Right cardiac atrium (tissue), 5 donors: Measurements from ENCODE around the gene C2orf15. TPM values are rescaled to one million over a fixed set of nuclear protein-coding genes. Genes with fewer than 3 reads are reported as not detected.

ENCODE experiments used
- ATAC-seq, 2 donors: fragments of 200-7000 bp; cut with Tn5 transposase; one replicate each; pipeline versions ENCODE4 v1.8.0 to v1.9.1; 2020; ENCODE audit warnings: moderate library complexity in 2 of 2, mild to moderate bottlenecking in 1 of 2
- DNase-seq, 3 donors: peaks; one replicate each; pipeline ENCODE4 v3.0.0-alpha.2; 2020
- H3K27ac ChIP-seq: one replicate; pipeline ENCODE4 v1.5.1; 2013; ENCODE audit warnings: mild to moderate bottlenecking, low read length, control low read depth, moderate library complexity
- H3K27me3 ChIP-seq: one replicate; pipeline ENCODE4 v1.6.1; 2013; ENCODE audit not compliant: control insufficient read depth, insufficient read depth
- H3K4me1 ChIP-seq: one replicate; pipeline ENCODE4 v1.6.1; 2013; ENCODE audit warnings: low read length; ENCODE audit not compliant: control insufficient read depth, insufficient read depth
- H3K4me3 ChIP-seq: one replicate; pipeline ENCODE4 v1.5.1; 2013; ENCODE audit warnings: low read length, control low read depth
- H3K9me3 ChIP-seq: one replicate; pipeline ENCODE4 v1.6.1; 2013; ENCODE audit warnings: low read length; ENCODE audit not compliant: control insufficient read depth
- WGBS: extraction: QIAGEN DNeasy Blood & Tissue Kit; methylation state at CpG from one replicate; pipeline ENCODE4 v1.1.7; 2013; 5-methylcytosine and 5-hydroxymethylcytosine counted together
- intact Hi-C, 4 donors: fragments of 100-400 bp; cut with DNase I; formaldehyde crosslinking; loops; one replicate each; pipeline versions ENCODE4 v1.11.0 to v1.14.0; 2022 to 2023
- polyA plus RNA-seq: library from polyadenylated mRNA; stranded (reverse); fragments of 200-250 nt; gene quantifications from one replicate; pipeline ENCODE4 v1.2.3, GENCODE V29; 2013
- total RNA-seq, 4 donors: library from RNA; stranded (reverse); fragmentation: NEBNext Ultra II Directional; extraction: Animal tissue kit (Norgen Biotek cat#: 25700); gene quantifications; one replicate each; pipeline ENCODE4 v1.2.1, GENCODE V29; 2021
- donor health status: healthy with polysubstance abuse.
- donor health status: DM: no; HTN: yes; CAD: no.
- donor health status: DM: no; HTN: no; CAD: no.
- donor health status: DM: no; HTN: yes; CAD: no; lungs with severe emphysema.
- donor health status: DM: yes; HTN: yes; CAD: no.

Gene C2orf15
- total and polyA plus RNA-seq, 5 donors = 0.18 to 0.43 (median 0.25) TPM; not detected in 2

DNA sequence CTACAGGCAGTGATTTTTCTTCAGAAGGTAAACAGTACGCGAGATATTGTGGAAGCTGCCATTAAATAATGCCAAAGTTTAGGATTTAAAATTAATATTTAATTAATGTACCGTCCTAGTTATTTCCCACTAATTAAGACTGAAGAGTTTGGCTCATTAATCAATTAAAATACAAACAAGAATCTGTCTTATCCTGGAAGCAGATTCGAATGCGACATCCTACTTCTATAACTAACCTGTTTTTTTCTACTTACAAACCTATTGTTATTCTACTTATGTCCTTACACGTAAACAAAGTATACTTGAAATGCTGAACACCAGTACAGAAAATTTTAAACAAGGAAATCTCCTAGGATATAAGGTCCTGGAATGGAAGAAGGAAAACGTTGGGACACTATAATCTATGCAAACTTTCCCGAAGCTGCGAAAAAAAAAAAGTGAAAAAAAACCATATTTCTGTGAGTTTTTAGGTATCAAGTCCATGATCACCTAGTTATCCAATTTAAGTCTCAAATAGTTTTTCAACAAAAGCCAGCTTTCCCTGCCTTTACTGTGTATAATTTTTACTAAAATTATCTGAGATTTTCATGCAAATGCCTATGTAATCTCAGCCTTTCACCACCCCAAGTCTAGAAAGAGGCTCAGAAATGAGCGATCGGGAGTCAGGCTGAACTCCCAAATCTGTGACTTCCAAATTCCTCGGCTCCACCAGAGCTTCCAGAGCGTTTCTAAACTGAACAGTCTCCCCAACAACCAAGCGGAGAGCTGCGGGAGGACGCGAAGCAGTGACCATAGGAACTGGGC, 1.2 kb upstream of the C2orf15 start:
- Histone ChIP-seq H3K4me1 (no peaks in the 10 kb centered on the region), H3K27ac (peak overlapping the region; percentile 21), H3K4me3 (peak overlapping the region; percentile 72), H3K27me3 (no peaks in the 10 kb centered on the region), H3K9me3 (no peaks in the 10 kb centered on the region)
- no peak for DNase-seq
- intact Hi-C loops = no loop called here
- ATAC-seq = no peak
- 26% methylated on average over 17 of the region's 17 CpGs for WGBS

DNA sequence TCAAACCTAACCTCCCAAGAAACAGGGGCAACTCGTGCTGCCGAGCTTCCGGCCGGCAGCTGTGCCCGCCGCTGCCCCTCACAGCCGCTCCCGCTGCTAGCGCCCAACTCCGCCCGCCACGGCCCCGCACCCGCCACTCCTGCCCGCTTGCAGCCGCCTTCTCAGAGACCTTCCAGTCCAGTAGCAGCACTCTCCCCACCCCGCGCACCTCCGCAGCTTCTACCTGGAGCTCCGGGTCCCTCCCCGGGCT, 722 bp upstream of the C2orf15 start:
- ATAC-seq (peak; percentile 69 to 73), DNase-seq (no peak)
- Histone ChIP-seq H3K27ac (peak overlapping the region; percentile 21), H3K27me3 (no peaks in the 10 kb centered on the region), H3K4me3 (peak overlapping the region; percentile 72), H3K4me1 (no peaks in the 10 kb centered on the region), H3K9me3 (no peaks in the 10 kb centered on the region)
- intact Hi-C loops = no loop called here
- under 1% methylated on average over 21 of the region's 21 CpGs for WGBS

DNA sequence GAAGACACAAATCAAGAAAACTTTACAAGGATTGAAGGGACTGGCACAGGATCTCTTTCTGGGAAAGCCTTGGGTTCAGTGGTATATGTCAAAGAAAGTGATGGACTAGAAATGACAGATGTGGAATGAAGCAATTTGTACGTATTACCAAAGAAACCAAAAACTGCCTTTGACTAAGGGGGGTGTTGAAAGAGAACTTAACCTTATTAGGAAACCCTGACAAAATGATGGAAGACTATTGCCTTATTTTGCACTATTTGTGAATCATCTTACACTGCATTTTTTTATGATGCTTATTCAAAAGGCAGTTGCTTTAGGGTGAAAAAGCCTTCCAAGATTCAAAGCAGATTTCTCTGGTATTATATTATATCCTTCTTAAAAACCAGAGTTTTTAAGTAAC, 9.2 kb downstream of the C2orf15 start:
- 78% methylated on average over 1 of the region's 1 CpG for WGBS

DNA sequence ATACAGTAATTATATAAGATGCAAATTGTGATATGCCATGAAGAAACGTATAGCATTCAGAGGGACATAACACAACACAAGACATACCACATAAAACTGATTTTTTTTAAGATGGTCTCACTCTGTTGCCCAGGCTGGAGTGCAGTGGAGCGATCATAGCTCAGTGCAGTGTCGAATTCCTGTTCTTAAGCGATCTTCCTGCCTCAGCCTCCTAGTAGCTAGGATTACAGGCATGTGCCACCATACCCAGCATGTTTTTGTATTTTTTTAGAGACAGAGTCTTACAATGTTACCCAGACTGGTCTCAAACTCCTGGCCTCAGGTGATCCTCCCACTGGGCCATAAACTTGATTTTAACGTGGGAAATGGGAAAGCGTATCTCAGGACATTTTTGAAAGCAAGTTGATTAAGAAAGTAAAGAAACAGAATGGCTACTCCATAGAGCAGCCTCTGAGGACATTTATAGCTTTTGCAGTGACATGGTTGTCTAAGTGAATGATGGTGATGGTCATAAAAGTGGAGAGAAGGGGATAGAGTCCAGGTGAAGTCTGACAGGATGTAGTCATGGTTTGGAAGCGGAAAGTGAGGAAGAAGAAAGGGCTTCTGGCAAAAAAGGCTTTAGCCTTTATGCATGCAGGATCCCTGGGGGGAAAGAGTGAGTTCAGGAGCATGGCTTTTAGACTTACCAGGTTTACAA, 10.8 kb downstream of the C2orf15 start:
- WGBS = 90% methylated on average over 7 of the region's 7 CpGs
- no peaks in the 10 kb centered on the region for H3K27me3 ChIP-seq
- H3K9me3 ChIP-seq = no peaks in the 10 kb centered on the region
- intact Hi-C loops = no loop called here
- H3K27ac ChIP-seq = no peak overlapping the region
- H3K4me1 ChIP-seq = peaks cover 4% of the 10 kb centered on the region
- H3K4me3 ChIP-seq = no peak overlapping the region
- no peak for ATAC-seq
- DNase-seq = no peak

More for the DNA sequence above, 9.2 kb downstream of the C2orf15 start:
- Histone ChIP-seq H3K4me1 (peaks cover 4% of the 10 kb centered on the region), H3K4me3 (no peak overlapping the region), H3K27ac (no peak overlapping the region), H3K9me3 (no peaks in the 10 kb centered on the region), H3K27me3 (no peaks in the 10 kb centered on the region)
- DNase-seq = no peak
- intact Hi-C loops = no loop called here
- no peak for ATAC-seq

DNA sequence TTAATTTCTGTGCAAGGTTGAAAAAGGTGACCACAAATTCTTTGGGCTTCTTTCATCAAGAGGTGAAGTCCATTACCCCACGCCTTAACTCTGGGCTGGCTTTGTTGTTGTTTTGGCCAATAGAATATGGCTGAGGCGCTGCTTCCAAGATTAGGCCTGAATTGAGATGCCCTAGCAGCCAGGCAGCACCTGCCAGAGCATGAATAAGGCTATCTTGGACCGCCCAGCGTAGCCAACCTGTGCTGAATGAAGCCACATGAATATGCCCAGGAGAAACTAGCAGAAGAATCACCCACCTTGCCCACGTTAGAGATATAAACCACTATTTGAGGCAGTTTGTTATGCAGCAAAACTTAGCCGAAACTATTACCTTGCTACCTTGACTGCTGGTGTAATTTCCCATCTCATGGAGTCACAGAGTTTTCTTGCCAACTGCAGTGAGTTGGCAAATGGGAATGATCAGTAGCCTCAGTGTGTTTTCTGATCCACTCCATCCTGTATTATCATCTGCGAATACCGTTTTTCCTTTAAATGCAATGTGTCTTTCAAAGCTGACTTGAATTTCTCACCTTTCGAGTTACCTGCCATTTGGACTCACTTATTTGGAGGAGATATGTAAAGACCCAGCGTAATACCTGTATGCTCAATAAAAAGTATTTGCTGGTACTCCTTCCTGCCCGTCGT, 12.6 kb downstream of the C2orf15 start:
- Histone ChIP-seq H3K9me3 (no peaks in the 10 kb centered on the region), H3K27me3 (no peaks in the 10 kb centered on the region), H3K27ac (peak overlapping the region; percentile 91), H3K4me1 (peaks cover 4% of the 10 kb centered on the region), H3K4me3 (peak overlapping the region; percentile 71)
- DNase-seq (no peak), ATAC-seq (no peak)
- intact Hi-C loops = no loop called here
- WGBS = 49% methylated on average over 12 of the region's 12 CpGs

DNA sequence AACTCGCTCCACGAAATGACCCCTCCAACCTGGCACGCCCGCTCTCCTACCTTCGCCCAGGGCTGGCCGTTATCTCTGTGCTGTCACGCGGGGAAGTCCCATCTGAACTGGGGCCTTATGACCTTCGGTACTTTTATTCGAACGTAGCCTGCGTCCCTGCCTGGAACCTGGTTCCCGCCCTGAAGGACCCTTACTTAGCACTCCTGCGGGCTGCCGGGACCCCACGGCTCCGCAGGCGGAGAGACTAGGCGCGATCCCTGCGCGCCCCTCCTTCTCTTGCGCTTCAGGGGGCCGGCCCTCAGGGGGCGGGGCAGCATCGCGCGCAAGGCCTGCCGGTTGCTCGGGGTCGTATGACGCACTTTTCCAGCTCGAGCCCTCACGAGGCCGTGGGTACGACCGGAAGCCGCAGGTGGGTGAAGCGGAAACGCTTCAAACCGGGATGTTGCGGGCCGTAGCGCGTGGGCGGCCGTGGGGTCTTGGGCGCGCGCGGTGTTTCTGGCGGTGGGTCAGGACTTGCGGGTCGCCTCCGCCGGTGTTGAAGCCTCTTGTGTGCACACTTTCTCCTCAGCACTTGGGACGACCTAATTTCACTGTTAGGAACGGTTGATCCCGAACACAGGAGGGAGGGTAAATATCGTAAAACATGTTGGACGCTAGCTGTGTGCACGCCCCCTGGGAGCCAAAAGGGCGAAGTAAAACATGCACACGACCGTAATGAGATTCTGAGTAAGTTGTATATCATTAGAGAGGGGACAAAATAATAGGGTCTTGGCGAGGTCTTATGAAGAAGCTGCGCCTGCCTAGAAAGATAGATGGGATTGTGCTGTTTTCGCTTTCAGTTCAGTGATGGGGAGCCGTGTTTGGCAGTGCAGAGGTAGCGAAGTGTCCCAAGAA, 13.4 kb downstream of the C2orf15 start, which contains the start of the genes LIPT1 and TSGA10:
TSS of gene LIPT1 (plus strand) at position 325 of the 894 bp plus-strand sequence. CDS start 6,991 bp downstream, outside the sequence.
TSS of gene TSGA10 (minus strand) at position 300 of the 894 bp plus-strand sequence. CDS start 45,503 bp downstream, outside the sequence.
- Histone ChIP-seq H3K27me3 (no peaks in the 10 kb centered on the region), H3K4me3 (peak within 1 kb of the TSS; percentile 71), H3K27ac (peak within 1 kb of the TSS; percentile 91), H3K4me1 (peaks cover 4% of the 10 kb centered on the region), H3K9me3 (no peaks in the 10 kb centered on the region)
- DNase-seq (peak; percentile 93 to 97 (median 96)), ATAC-seq (peak; percentile 99 to 100)
- intact Hi-C loops = no loop called here
- WGBS = under 1% methylated on average over 70 of the region's 70 CpGs

DNA sequence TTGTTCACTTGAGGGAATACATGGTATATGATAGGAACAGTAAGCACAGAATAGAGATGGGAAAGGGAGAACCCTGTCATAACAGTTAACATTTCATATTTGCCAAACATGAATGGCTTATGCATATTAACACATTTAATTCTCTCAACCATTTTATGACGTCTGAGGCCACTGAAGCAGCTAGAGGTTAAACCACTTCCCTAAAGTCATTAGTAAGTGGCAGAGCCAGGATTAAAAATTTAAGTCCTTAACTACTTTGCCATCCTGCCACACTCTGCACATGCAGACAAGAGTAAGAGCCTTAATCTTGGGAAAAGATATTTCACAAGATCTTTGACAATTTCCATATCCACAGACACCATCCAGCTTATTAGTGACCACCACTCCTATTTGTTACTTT, 15.4 kb downstream of the C2orf15 start:
- WGBS = 57% methylated on average over 1 of the region's 1 CpG
- peaks cover 4% of the 10 kb centered on the region for H3K4me1 ChIP-seq
- intact Hi-C loops = no loop called here

DNA sequence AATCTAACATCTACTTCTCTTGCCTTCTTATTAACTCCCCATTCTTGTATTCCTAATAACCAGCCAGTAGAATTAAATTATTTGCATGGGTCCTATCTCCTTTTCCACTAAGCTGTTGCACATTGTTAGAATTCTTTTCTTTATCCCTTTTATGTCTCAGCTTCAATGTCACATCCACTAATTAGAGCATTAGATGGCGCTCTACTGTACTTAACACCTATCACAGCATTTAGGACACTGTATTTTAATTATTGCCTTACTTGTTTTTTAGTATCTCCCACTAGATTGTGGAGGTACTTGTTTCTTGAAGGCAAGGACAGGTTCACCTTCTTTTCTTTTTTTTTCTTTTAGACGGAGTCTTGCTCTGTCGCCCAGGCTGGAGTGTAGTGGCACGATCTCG, 17.1 kb downstream of the C2orf15 start:
- intact Hi-C loops = no loop called here
- no peak overlapping the region for H3K27ac ChIP-seq
- 89% methylated on average over 5 of the region's 5 CpGs for WGBS
- no peak overlapping the region for H3K4me3 ChIP-seq
- peaks cover 4% of the 10 kb centered on the region for H3K4me1 ChIP-seq
- ATAC-seq (no peak), DNase-seq (no peak)
- no peaks in the 10 kb centered on the region for H3K9me3 ChIP-seq
- no peaks in the 10 kb centered on the region for H3K27me3 ChIP-seq

More for the DNA sequence above, 15.4 kb downstream of the C2orf15 start:
- Histone ChIP-seq H3K27me3 (no peaks in the 10 kb centered on the region), H3K4me3 (no peak overlapping the region), H3K9me3 (no peaks in the 10 kb centered on the region), H3K27ac (no peak overlapping the region)
- DNase-seq (no peak), ATAC-seq (no peak)

DNA sequence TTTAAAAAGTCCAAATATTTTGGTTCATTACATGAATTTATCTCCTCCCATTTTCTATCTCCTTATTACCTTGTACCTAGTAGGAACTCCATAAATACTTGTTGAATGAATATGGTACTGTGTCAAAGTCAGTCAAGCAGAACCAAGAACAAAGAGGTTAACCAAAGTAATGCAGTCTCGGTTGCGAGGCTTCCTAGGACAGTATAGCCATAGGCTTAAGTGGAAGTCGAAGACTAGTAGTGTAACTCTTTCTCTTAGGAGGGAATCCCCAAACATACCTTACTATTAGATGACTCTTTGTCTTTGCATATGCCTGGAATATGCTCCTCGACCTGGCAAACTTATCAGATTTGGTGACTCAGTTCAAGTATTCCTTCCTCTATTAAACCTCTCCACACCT, 18.1 kb downstream of the C2orf15 start:
- H3K9me3 ChIP-seq = no peaks in the 10 kb centered on the region
- ATAC-seq (no peak), DNase-seq (no peak)
- intact Hi-C loops = no loop called here
- no peak overlapping the region for H3K27ac ChIP-seq
- H3K4me3 ChIP-seq = no peak overlapping the region
- H3K27me3 ChIP-seq = no peaks in the 10 kb centered on the region
- 86% methylated on average over 4 of the region's 4 CpGs for WGBS
- no peaks in the 10 kb centered on the region for H3K4me1 ChIP-seq

DNA sequence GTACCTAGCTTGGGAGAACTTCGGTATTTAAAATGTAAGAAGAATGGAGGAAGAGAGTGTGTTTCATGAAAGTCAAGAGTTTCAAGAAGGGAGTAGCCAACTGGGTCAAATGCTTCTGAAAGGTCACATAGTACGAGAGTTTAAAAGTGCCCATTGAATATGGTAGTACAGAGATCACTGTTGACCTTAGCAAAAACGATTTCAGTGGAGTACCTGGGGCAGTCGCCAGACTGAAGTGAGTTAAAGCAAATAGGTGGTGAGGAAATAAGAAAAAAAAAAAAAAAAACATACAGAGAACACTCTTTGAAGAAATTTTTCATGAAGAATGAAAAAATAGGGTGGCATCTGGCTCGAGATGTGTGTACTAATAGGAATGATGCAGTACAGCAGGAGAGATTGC, 24.7 kb downstream of the C2orf15 start:
- H3K27me3 ChIP-seq = no peaks in the 10 kb centered on the region
- no peak for ATAC-seq
- no peaks in the 10 kb centered on the region for H3K9me3 ChIP-seq
- no peak overlapping the region for H3K27ac ChIP-seq
- intact Hi-C loops = loop anchor here in 1 of 4 donors (2.0 kb wide), 1 partner anchor 23 kb away; no protein-coding TSS in a partner anchor
- no peaks in the 10 kb centered on the region for H3K4me1 ChIP-seq
- DNase-seq = no peak
- no peak overlapping the region for H3K4me3 ChIP-seq
- WGBS = 88% methylated on average over 5 of the region's 5 CpGs
